GM23338 (cell line): Measurements from ENCODE around the gene FBXW11. TPM values are rescaled to one million over a fixed set of nuclear protein-coding genes. Genes with fewer than 3 reads are reported as not detected.

ENCODE experiments used
- ATAC-seq: fragments of 200-7000 bp; cut with Tn5 transposase; 3 replicates; pipeline ENCODE4 v1.9.1; 2020
- DNase-seq: peaks from one replicate; pipeline ENCODE4 v3.0.0-alpha.2; 2015; ENCODE audit warnings: low spot score
- H2AFZ ChIP-seq: fragments of 200-600 bp; sonication (generic); 2 replicates; pipeline ENCODE4 v1.8.0; 2016; ENCODE audit warnings: antibody characterized with exemption, mild to moderate bottlenecking, moderate library complexity
- H3F3A ChIP-seq: fragments of 200-600 bp; sonication (generic); replicated peaks from 2 replicates; pipeline ENCODE4 v1.8.0; 2017; ENCODE audit warnings: antibody characterized with exemption, mixed run types, low read depth
- H3K27ac ChIP-seq: fragments of 200-600 bp; sonication (generic); 2 replicates; pipeline ENCODE4 v1.6.1; 2016; ENCODE audit warnings: low read depth
- H3K27me3 ChIP-seq: fragments of 200-600 bp; sonication (generic); 2 replicates; pipeline ENCODE4 v1.8.0; 2016; ENCODE audit warnings: mild to moderate bottlenecking, mixed run types, moderate library complexity; ENCODE audit not compliant: insufficient read depth
- H3K36me3 ChIP-seq: fragments of 200-600 bp; sonication (generic); 2 replicates; pipeline ENCODE4 v1.8.0; 2016; ENCODE audit warnings: mild to moderate bottlenecking; ENCODE audit not compliant: insufficient read depth
- H3K4me1 ChIP-seq: fragments of 200-600 bp; sonication (generic); 2 replicates; pipeline ENCODE4 v1.8.0; 2016; ENCODE audit warnings: mild to moderate bottlenecking, moderate library complexity; ENCODE audit not compliant: insufficient read depth
- H3K4me2 ChIP-seq: fragments of 200-600 bp; sonication (generic); 2 replicates; pipeline ENCODE4 v1.7.1; 2017; ENCODE audit warnings: mixed run types
- H3K4me3 ChIP-seq: fragments of 200-600 bp; sonication (generic); 2 replicates; pipeline ENCODE4 v1.6.1; 2016; ENCODE audit warnings: mixed run types
- H3K79me2 ChIP-seq: fragments of 200-600 bp; sonication (generic); replicated peaks from 2 replicates; pipeline ENCODE4 v1.8.0; 2017; ENCODE audit warnings: mild to moderate bottlenecking; ENCODE audit not compliant: insufficient read depth
- H3K9me2 ChIP-seq: fragments of 200-600 bp; sonication (generic); 2 replicates; pipeline ENCODE4 v1.8.0; 2017; ENCODE audit not compliant: insufficient read depth
- H4K20me1 ChIP-seq: fragments of 200-600 bp; sonication (generic); replicated peaks from 2 replicates; pipeline ENCODE4 v1.8.0; 2017; ENCODE audit warnings: mild to moderate bottlenecking; ENCODE audit not compliant: insufficient read depth
- H3K27ac Mint-ChIP-seq: 2 replicates; pipeline ENCODE4 v1.8.0; 2020; ENCODE audit warnings: inconsistent platforms, mild to moderate bottlenecking, moderate library complexity, mixed read lengths
- H3K27me3 Mint-ChIP-seq: 3 replicates; pipeline ENCODE4 v1.8.0; 2022; ENCODE audit warnings: low read depth, mild to moderate bottlenecking, moderate library complexity, mixed read lengths, inconsistent platforms; ENCODE audit not compliant: insufficient read depth, poor library complexity
- H3K36me3 Mint-ChIP-seq: 3 replicates; pipeline ENCODE4 v1.8.0; 2021; ENCODE audit warnings: low read depth, mild to moderate bottlenecking, inconsistent platforms, moderate library complexity, mixed read lengths
- H3K4me1 Mint-ChIP-seq: 3 replicates; pipeline ENCODE4 v1.8.0; 2020; ENCODE audit warnings: mild to moderate bottlenecking, inconsistent platforms, mixed read lengths
- H3K4me3 Mint-ChIP-seq: 3 replicates; pipeline ENCODE4 v1.8.0; 2021; ENCODE audit warnings: moderate library complexity, mild to moderate bottlenecking, inconsistent platforms, mixed read lengths
- H3K9me3 Mint-ChIP-seq: 3 replicates; pipeline ENCODE4 v1.8.0; 2020; ENCODE audit warnings: moderate library complexity, mild to moderate bottlenecking, inconsistent platforms, mixed read lengths
- CREB1 ChIP-seq: fragments of 250-450 bp; sonication (Bioruptor Pico); IDR thresholded peaks from 2 replicates; pipeline ENCODE4 v1.5.0; 2020; ENCODE audit warnings: low read depth, mild to moderate bottlenecking, moderate library complexity
- EZH2 ChIP-seq: fragments of 200-600 bp; sonication (generic); IDR thresholded peaks from one replicate; pipeline ENCODE4 v1.8.0; 2017; ENCODE audit warnings: antibody characterized with exemption, mild to moderate bottlenecking, low read depth; ENCODE audit not compliant: unreplicated experiment
- EZH2phosphoT487 ChIP-seq: fragments of 200-600 bp; sonication (generic); IDR thresholded peaks from one replicate; pipeline ENCODE4 v1.8.1; 2018; ENCODE audit warnings: antibody characterized with exemption; ENCODE audit not compliant: unreplicated experiment
- JUNB ChIP-seq: IDR thresholded peaks from one replicate; pipeline ENCODE4 v1.6.1; 2016; ENCODE audit warnings: antibody characterized with exemption; ENCODE audit not compliant: unreplicated experiment
- NANOG ChIP-seq: IDR thresholded peaks from 2 replicates; pipeline ENCODE4 v1.6.1; 2016; ENCODE audit warnings: antibody characterized with exemption, borderline replicate concordance
- POLR2AphosphoS5 ChIP-seq: IDR thresholded peaks from 2 replicates; pipeline ENCODE4 v1.6.1; 2016; ENCODE audit warnings: antibody characterized with exemption, low read depth
- STAT1 ChIP-seq: IDR thresholded peaks from one replicate; pipeline ENCODE4 v1.6.1; 2016; ENCODE audit warnings: antibody characterized with exemption; ENCODE audit not compliant: unreplicated experiment
- ZNF114 ChIP-seq: fragments of 250-450 bp; sonication (Bioruptor Pico); IDR thresholded peaks from 2 replicates; pipeline ENCODE4 v1.5.0; 2020; ENCODE audit warnings: mild to moderate bottlenecking, moderate library complexity
- ZNF331 ChIP-seq: fragments of 250-450 bp; sonication (Bioruptor Pico); IDR thresholded peaks from 2 replicates; pipeline ENCODE4 v1.5.0; 2020; ENCODE audit warnings: low read depth, mild to moderate bottlenecking, moderate library complexity
- polyA plus RNA-seq: library from polyadenylated mRNA; unstranded; fragments of >200 nt; fragmentation: Nextera tagmentation; extraction: Ambion mirVana; gene quantifications from 2 replicates; pipeline ENCODE4 v1.2.1, GENCODE V29; 2016
- total RNA-seq: library from RNA; depleted of rRNA; stranded (reverse); fragments of >200 nt; shearing (Covaris generic); gene quantifications from 2 replicates; pipeline ENCODE4 v1.2.3, GENCODE V29; 2014
- TF ChIP-seq, protein P1 (sequence below): IDR thresholded peaks from 2 replicates; pipeline ENCODE4 v1.6.1; 2016; ENCODE audit warnings: antibody characterized with exemption
- TF ChIP-seq, protein P2 (sequence below): IDR thresholded peaks from one replicate; pipeline ENCODE4 v1.6.1; 2018; ENCODE audit warnings: antibody characterized with exemption; ENCODE audit not compliant: unreplicated experiment
- TF ChIP-seq, protein P3 (sequence below), 2 experiments: fragments of 200-600 bp in 1 of 2; sonication (generic) in 1 of 2; conservative IDR thresholded peaks; 2 replicates each; pipeline versions ENCODE4 v1.5.1 to v1.6.1; 2016 to 2017; ENCODE audit warnings: antibody characterized with exemption in 2 of 2, low read depth in 2 of 2, mild to moderate bottlenecking in 2 of 2, moderate library complexity in 1 of 2
- TF ChIP-seq, protein P4 (sequence below): fragments of 250-450 bp; sonication (Bioruptor Pico); IDR thresholded peaks from 2 replicates; pipeline ENCODE4 v1.5.0; 2020; ENCODE audit warnings: mild to moderate bottlenecking, moderate library complexity

Gene FBXW11
- total and polyA plus RNA-seq, 2 experiments from 2014 or later = 45.0 to 88.0 TPM

DNA sequence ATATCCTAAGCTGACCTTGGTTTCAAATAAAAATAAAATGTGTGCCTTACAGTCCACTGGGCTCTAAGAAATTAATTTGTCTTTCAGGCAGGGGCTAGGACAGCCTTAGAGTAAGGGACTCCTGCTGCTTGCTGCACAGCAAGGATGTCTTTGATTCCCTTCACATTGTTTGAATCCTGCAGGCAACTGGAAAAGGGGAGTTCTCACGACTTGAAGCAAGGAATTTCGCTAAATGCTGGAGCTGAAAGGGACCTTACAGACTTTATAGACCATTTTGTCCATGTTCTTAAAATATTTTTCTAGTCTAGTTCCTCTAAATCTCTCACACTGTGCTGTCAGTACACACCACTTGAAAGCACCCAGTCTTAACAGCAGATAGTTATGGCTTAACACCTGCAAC lies 35.6 kb downstream of the FBXW11 start:
- H3K4me2 ChIP-seq = peak overlapping the region; percentile 7; the same call in 1 of the 2 replicates
- no peak overlapping the region for H3K4me3 ChIP-seq
- ATAC-seq = peak; percentile 44
- no peak for TF ChIP-seq EZH2
- TF ChIP-seq STAT1 = no peak
- TF ChIP-seq POLR2AphosphoS5 = no peak
- TF ChIP-seq, protein P1, sequence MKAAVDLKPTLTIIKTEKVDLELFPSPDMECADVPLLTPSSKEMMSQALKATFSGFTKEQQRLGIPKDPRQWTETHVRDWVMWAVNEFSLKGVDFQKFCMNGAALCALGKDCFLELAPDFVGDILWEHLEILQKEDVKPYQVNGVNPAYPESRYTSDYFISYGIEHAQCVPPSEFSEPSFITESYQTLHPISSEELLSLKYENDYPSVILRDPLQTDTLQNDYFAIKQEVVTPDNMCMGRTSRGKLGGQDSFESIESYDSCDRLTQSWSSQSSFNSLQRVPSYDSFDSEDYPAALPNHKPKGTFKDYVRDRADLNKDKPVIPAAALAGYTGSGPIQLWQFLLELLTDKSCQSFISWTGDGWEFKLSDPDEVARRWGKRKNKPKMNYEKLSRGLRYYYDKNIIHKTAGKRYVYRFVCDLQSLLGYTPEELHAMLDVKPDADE = no peak
- TF ChIP-seq ZNF331 (CRISPR knock-in tag) = no peak
- TF ChIP-seq ZNF114 (CRISPR knock-in tag) = no peak
- TF ChIP-seq JUNB = no peak
- TF ChIP-seq, protein P2, sequence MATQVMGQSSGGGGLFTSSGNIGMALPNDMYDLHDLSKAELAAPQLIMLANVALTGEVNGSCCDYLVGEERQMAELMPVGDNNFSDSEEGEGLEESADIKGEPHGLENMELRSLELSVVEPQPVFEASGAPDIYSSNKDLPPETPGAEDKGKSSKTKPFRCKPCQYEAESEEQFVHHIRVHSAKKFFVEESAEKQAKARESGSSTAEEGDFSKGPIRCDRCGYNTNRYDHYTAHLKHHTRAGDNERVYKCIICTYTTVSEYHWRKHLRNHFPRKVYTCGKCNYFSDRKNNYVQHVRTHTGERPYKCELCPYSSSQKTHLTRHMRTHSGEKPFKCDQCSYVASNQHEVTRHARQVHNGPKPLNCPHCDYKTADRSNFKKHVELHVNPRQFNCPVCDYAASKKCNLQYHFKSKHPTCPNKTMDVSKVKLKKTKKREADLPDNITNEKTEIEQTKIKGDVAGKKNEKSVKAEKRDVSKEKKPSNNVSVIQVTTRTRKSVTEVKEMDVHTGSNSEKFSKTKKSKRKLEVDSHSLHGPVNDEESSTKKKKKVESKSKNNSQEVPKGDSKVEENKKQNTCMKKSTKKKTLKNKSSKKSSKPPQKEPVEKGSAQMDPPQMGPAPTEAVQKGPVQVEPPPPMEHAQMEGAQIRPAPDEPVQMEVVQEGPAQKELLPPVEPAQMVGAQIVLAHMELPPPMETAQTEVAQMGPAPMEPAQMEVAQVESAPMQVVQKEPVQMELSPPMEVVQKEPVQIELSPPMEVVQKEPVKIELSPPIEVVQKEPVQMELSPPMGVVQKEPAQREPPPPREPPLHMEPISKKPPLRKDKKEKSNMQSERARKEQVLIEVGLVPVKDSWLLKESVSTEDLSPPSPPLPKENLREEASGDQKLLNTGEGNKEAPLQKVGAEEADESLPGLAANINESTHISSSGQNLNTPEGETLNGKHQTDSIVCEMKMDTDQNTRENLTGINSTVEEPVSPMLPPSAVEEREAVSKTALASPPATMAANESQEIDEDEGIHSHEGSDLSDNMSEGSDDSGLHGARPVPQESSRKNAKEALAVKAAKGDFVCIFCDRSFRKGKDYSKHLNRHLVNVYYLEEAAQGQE = no peak
- TF ChIP-seq, protein P3, sequence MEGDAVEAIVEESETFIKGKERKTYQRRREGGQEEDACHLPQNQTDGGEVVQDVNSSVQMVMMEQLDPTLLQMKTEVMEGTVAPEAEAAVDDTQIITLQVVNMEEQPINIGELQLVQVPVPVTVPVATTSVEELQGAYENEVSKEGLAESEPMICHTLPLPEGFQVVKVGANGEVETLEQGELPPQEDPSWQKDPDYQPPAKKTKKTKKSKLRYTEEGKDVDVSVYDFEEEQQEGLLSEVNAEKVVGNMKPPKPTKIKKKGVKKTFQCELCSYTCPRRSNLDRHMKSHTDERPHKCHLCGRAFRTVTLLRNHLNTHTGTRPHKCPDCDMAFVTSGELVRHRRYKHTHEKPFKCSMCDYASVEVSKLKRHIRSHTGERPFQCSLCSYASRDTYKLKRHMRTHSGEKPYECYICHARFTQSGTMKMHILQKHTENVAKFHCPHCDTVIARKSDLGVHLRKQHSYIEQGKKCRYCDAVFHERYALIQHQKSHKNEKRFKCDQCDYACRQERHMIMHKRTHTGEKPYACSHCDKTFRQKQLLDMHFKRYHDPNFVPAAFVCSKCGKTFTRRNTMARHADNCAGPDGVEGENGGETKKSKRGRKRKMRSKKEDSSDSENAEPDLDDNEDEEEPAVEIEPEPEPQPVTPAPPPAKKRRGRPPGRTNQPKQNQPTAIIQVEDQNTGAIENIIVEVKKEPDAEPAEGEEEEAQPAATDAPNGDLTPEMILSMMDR (conservative IDR thresholded peaks at IDR 0.05; ENCODE audit: low read depth in 2 of 2) = no peak
- no peak for TF ChIP-seq NANOG
- no peak for TF ChIP-seq CREB1
- TF ChIP-seq, protein P4, sequence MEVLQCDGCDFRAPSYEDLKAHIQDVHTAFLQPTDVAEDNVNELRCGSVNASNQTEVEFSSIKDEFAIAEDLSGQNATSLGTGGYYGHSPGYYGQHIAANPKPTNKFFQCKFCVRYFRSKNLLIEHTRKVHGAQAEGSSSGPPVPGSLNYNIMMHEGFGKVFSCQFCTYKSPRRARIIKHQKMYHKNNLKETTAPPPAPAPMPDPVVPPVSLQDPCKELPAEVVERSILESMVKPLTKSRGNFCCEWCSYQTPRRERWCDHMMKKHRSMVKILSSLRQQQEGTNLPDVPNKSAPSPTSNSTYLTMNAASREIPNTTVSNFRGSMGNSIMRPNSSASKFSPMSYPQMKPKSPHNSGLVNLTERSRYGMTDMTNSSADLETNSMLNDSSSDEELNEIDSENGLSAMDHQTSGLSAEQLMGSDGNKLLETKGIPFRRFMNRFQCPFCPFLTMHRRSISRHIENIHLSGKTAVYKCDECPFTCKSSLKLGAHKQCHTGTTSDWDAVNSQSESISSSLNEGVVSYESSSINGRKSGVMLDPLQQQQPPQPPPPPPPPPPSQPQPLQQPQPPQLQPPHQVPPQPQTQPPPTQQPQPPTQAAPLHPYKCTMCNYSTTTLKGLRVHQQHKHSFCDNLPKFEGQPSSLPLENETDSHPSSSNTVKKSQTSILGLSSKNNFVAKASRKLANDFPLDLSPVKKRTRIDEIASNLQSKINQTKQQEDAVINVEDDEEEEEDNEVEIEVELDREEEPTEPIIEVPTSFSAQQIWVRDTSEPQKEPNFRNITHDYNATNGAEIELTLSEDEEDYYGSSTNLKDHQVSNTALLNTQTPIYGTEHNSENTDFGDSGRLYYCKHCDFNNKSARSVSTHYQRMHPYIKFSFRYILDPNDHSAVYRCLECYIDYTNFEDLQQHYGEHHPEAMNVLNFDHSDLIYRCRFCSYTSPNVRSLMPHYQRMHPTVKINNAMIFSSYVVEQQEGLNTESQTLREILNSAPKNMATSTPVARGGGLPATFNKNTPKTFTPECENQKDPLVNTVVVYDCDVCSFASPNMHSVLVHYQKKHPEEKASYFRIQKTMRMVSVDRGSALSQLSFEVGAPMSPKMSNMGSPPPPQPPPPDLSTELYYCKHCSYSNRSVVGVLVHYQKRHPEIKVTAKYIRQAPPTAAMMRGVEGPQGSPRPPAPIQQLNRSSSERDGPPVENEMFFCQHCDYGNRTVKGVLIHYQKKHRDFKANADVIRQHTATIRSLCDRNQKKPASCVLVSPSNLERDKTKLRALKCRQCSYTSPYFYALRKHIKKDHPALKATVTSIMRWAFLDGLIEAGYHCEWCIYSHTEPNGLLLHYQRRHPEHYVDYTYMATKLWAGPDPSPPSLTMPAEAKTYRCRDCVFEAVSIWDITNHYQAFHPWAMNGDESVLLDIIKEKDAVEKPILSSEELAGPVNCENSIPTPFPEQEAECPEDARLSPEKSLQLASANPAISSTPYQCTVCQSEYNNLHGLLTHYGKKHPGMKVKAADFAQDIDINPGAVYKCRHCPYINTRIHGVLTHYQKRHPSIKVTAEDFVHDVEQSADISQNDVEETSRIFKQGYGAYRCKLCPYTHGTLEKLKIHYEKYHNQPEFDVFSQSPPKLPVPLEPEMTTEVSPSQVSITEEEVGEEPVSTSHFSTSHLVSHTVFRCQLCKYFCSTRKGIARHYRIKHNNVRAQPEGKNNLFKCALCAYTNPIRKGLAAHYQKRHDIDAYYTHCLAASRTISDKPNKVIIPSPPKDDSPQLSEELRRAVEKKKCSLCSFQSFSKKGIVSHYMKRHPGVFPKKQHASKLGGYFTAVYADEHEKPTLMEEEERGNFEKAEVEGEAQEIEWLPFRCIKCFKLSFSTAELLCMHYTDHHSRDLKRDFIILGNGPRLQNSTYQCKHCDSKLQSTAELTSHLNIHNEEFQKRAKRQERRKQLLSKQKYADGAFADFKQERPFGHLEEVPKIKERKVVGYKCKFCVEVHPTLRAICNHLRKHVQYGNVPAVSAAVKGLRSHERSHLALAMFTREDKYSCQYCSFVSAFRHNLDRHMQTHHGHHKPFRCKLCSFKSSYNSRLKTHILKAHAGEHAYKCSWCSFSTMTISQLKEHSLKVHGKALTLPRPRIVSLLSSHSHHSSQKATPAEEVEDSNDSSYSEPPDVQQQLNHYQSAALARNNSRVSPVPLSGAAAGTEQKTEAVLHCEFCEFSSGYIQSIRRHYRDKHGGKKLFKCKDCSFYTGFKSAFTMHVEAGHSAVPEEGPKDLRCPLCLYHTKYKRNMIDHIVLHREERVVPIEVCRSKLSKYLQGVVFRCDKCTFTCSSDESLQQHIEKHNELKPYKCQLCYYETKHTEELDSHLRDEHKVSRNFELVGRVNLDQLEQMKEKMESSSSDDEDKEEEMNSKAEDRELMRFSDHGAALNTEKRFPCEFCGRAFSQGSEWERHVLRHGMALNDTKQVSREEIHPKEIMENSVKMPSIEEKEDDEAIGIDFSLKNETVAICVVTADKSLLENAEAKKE (CRISPR knock-in tag) = no peak
- no peak for TF ChIP-seq EZH2phosphoT487
- H3K9me2 ChIP-seq = no peaks in the 10 kb centered on the region
- H3K36me3 Mint-ChIP-seq = peaks cover 9% of the 10 kb centered on the region
- H2AFZ ChIP-seq = no peak overlapping the region
- H3K36me3 ChIP-seq = no peaks in the 10 kb centered on the region
- no peaks in the 10 kb centered on the region for H3K27me3 ChIP-seq
- peaks cover 54% of the 10 kb centered on the region for H3K4me1 ChIP-seq
- H3F3A ChIP-seq = 0 out of 2 replicates have a peak, but pooled peaks cover 3% of the 10 kb centered on the region
- no peak overlapping the region for H3K4me3 Mint-ChIP-seq
- peaks cover 100% of the 10 kb centered on the region for H3K79me2 ChIP-seq
- no peaks in the 10 kb centered on the region for H3K27me3 Mint-ChIP-seq
- H3K4me1 Mint-ChIP-seq = peaks cover 44% of the 10 kb centered on the region
- H3K27ac ChIP-seq = no peak overlapping the region
- H3K9me3 Mint-ChIP-seq = no peaks in the 10 kb centered on the region; the same call in 2 of the 3 replicates
- H4K20me1 ChIP-seq = peaks cover 64% of the 10 kb centered on the region
- no peak for DNase-seq
- peak overlapping the region; percentile 57; the same call in 1 of the 2 replicates for H3K27ac Mint-ChIP-seq
